ENCODE measurements around the gene FBXO17. TPM values are rescaled to one million over a fixed set of nuclear protein-coding genes. Genes with fewer than 3 reads are reported as not detected.

FBXO17 gene
- total RNA-seq, 1 experiment from 2014 or later: 8.1 TPM

- CTCF ChIA-PET: no interaction called here
- Histone ChIP-seq H3K4me1 (replicated peaks; ENCODE audit: insufficient read depth) (no peaks in the 10 kb centered on the region), H3K27ac (no peak overlapping the region), H3K79me2 (ENCODE audit: low read depth) (0 out of 2 replicates have a peak, but pooled peaks cover 5% of the 10 kb centered on the region), H3K9me3 (ENCODE audit: insufficient read depth, low read depth) (no peaks in the 10 kb centered on the region), H3K9me2 (ENCODE audit: insufficient read depth) (no peaks in the 10 kb centered on the region), H3K27me3 (ENCODE audit: insufficient read depth, low read depth) (no peaks in the 10 kb centered on the region), H3K4me2 (no peak overlapping the region), H4K20me1 (ENCODE audit: insufficient read depth) (no peaks in the 10 kb centered on the region), H3K36me3 (ENCODE audit: low read depth) (no peaks in the 10 kb centered on the region), H3K4me3 (no peak overlapping the region), H2AFZ (no peak overlapping the region), H3F3A (ENCODE audit: insufficient read depth, low read depth) (peaks cover 7% of the 10 kb centered on the region; the same call in 1 of the 2 replicates)
- TF ChIP-seq EZH2 (IDR thresholded peaks at IDR 0.05; ENCODE audit: low read depth) (no peak), CTCF (conservative IDR thresholded peaks at IDR 0.05) (no peak)
- no TSS peak for BruUV-seq (replicated peaks)
- no peak for DNase-seq
- intact Hi-C loops (cut with micrococcal nuclease; ENCODE audit: unreplicated experiment): no loop called here
- POLR2A ChIA-PET (ENCODE audit: unreplicated experiment): no interaction called here
These were observed 53.1 kb downstream of the FBXO17 start for GRCh38 chr19:38922482-38922881.

GRCh38 chr19:38921420-38922274 is 53.9 kb downstream of the FBXO17 start:
- H3K36me3 ChIP-seq (ENCODE audit: low read depth): no peaks in the 10 kb centered on the region
- BruUV-seq (replicated peaks): no TSS peak
- intact Hi-C loops (cut with micrococcal nuclease; ENCODE audit: unreplicated experiment): no loop called here
- POLR2A ChIA-PET (ENCODE audit: unreplicated experiment): no interaction called here
- no peak overlapping the region for H3K4me2 ChIP-seq
- no peak overlapping the region for H3K27ac ChIP-seq
- H2AFZ ChIP-seq: no peak overlapping the region
- H3K79me2 ChIP-seq (ENCODE audit: low read depth): no peaks in the 10 kb centered on the region
- H3K4me1 ChIP-seq (replicated peaks; ENCODE audit: insufficient read depth): no peaks in the 10 kb centered on the region
- no peaks in the 10 kb centered on the region for H3K9me3 ChIP-seq (ENCODE audit: insufficient read depth, low read depth)
- peaks cover 7% of the 10 kb centered on the region; the same call in 1 of the 2 replicates for H3F3A ChIP-seq (ENCODE audit: insufficient read depth, low read depth)
- H4K20me1 ChIP-seq (ENCODE audit: insufficient read depth): no peaks in the 10 kb centered on the region
- no peak for TF ChIP-seq EZH2 (IDR thresholded peaks at IDR 0.05; ENCODE audit: low read depth)
- no peaks in the 10 kb centered on the region for H3K9me2 ChIP-seq (ENCODE audit: insufficient read depth)
- H3K4me3 ChIP-seq: no peak overlapping the region
- H3K27me3 ChIP-seq (ENCODE audit: insufficient read depth, low read depth): no peaks in the 10 kb centered on the region
- no peak for DNase-seq
- CTCF ChIA-PET: no interaction called here

GRCh38 chr19:38920602-38921419 is 54.7 kb downstream of the FBXO17 start:
- H3K79me2 ChIP-seq (ENCODE audit: low read depth): no peaks in the 10 kb centered on the region
- no peak for DNase-seq
- ChIA-PET CTCF (no interaction called here), POLR2A (ENCODE audit: unreplicated experiment) (no interaction called here)
- no peak overlapping the region for H3K4me3 ChIP-seq
- no peak overlapping the region for H2AFZ ChIP-seq
- H3F3A ChIP-seq (ENCODE audit: insufficient read depth, low read depth): peaks cover 7% of the 10 kb centered on the region; the same call in 1 of the 2 replicates
- no peaks in the 10 kb centered on the region for H3K9me3 ChIP-seq (ENCODE audit: insufficient read depth, low read depth)
- H3K27me3 ChIP-seq (ENCODE audit: insufficient read depth, low read depth): no peaks in the 10 kb centered on the region
- no peak overlapping the region for H3K27ac ChIP-seq
- intact Hi-C loops (cut with micrococcal nuclease; ENCODE audit: unreplicated experiment): no loop called here
- H3K4me2 ChIP-seq: no peak overlapping the region
- no peaks in the 10 kb centered on the region for H3K4me1 ChIP-seq (replicated peaks; ENCODE audit: insufficient read depth)
- TF ChIP-seq CTCF (conservative IDR thresholded peaks at IDR 0.05) (no peak), EZH2 (IDR thresholded peaks at IDR 0.05; ENCODE audit: low read depth) (no peak)
- H4K20me1 ChIP-seq (ENCODE audit: insufficient read depth): no peaks in the 10 kb centered on the region
- H3K36me3 ChIP-seq (ENCODE audit: low read depth): no peaks in the 10 kb centered on the region
- no peaks in the 10 kb centered on the region for H3K9me2 ChIP-seq (ENCODE audit: insufficient read depth)
- BruUV-seq (replicated peaks): no TSS peak
